ENCODE measurements around the gene DDX18.

Gene DDX18

DNA sequence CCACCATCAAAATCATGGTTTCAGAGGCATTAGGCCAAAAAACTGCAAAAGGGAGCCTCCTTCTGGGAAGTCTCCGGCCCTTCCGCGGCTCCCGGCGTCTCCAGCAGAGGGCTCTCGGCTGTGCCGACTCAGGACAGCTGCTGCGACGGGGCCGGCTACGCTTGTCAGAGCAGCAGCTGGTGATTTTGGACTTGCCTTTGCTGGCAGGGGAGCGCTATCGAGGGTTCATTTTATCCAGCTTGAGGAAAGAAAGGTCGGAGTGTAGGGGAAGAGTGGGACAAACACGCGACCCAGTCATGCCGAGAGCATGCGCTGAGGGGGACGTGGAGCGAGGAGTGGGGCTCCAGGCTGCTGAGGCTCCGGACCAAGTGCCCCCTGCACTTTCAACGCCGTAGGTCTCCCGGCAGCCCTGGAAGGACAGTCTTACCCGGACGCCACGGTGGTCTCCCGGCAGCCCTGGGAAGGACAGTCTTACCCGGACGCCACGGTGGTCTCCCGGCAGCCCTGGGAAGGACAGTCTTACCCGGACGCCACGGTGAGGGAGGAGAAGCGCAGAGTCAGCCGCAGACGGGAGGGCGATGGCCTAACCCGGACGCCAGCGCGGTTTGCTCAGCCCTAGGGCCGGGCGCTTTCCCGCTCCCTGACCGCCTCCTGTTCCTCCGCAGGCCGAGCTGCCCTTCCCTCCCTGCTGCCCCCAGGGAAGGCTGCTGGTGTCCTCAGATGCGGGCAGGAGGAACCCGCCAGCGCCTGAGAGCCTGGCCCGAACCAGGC, 21.7 kb downstream of the DDX18 start:
- peak; percentile 68 for DNase-seq

DNA sequence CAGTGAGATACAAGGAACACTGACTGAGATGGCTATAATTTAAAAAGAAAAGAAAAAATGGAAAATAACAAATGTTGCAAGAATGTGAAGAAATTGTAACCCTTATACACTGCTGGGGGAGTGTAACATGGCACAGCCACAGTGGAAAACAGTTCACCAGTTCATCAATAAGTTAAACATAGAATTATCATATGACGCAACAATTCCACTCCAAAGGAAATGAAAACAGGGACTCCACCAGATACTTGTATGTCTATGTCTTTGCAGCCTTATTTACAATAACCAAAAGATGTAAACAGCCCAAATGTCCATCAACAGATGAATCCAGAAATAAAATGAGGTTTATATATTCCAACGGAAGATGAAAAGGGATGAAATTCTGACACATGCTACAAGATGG, 30.8 kb downstream of the DDX18 start:
- no peak for DNase-seq

DNA sequence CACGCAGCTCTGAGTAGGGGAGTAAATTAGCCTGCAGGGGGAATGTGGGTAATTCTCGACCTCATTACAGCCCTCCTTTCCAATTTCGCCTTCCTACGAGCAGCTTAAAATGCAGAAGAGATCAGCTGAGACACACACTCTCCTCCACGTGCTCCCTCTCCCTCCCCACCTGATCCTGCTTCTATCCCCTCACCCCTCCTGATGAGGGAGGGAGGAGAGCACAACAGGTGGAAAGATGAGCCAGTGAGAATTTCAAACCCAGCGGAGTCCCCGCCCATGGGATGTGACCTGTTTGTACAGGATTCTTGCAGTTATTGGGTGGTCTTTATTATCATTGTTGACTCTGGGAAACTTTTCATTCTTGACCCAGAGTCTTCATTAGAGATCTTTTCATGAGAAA, 35.5 kb downstream of the DDX18 start:
- no peak for DNase-seq

DNA sequence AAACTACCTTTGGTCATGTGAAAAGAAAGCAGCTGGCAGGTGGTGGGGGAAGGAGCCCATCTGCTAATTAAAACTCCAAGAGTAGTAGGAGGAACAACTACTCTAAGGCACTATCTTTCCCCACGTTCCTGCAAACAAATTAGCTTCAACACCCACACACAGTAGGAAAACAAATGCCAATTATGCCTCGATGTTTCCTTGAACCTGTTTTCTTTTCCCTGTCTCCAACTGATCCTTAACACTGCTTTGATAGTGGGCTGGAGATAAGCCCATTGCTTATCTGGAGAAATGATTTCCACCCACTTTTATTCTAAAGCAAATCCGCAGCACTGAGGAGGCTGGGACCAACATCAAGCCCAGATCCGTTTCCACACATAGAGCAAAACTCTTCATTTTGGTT, 36.0 kb downstream of the DDX18 start:
- DNase-seq: no peak

DNA sequence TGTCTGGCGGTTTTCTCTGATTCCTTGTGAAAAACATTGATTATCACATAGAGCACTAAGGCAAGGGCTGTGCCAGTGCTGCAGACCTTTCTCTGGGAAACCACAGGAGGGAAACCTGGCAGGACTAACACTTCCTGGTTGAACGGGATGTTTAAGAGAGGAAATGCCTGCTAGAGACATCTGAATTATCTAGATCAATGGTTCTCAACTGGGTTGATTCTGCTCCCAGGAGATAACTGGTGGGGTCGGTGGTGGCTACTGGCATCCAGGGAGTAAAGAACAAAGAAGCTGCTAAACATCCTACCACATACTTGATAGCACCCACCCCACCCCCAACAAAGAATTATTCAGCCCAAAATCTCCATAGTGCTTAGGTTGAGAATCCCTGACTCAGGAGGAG, 37.5 kb downstream of the DDX18 start:
- DNase-seq: no peak

DNA sequence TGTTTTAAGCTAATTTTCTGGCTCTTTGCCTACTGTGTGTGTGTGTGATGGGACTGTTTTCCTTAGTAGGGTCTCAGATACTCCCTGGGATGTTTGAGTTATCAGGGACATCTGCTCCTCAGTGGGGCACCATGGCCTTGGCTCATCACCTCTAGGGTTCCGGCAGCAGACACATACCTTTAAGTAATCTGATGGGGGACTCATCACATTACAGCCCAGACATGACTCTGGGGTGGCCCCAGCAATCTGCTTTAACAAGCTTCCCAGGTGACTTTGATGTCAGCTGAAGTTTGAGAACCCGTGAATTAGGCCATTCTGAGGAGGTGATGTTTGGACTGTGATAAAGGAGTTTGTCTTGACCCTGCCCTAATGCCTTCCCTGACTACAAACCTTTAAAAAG, 38.8 kb downstream of the DDX18 start:
- DNase-seq: no peak

DNA sequence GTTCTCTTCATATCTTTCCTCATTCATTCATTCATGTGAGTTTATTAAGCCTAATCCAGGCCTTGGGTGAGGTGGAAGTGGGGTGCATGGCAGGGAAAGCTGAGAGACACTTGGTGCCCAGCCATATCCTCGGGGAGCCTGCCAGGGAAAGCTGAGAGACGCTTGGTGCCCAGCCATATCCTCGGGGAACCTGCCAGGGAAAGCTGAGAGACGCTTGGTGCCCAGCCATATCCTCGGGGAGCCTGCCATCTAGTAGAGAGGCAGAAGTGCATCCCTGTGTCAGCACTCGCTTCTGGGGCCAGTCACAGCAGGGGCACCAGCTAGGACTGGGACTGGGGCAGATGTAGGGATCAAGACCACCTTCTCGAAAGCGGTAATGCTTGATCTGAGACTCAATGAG, 39.4 kb downstream of the DDX18 start:
- no peak for DNase-seq

DNA sequence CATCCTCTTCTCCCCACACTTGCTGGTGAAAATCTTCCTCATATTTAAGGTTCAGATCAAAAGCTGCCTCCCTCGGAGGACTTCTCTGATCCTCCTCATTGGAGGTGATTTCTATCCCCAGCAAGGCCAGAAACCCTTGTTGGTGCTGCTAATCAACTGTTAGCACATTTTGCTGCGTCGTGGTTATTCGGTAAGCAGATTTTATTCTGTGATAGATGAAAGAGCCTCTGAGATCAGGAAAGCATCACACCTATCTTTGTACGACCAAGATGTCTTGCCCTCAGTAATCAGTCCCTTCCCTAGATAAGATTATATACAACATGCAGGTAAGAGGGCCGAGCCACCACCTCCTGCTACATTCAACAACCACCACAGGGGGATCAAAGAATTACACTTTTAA, 40.1 kb downstream of the DDX18 start:
- DNase-seq: no peak

DNA sequence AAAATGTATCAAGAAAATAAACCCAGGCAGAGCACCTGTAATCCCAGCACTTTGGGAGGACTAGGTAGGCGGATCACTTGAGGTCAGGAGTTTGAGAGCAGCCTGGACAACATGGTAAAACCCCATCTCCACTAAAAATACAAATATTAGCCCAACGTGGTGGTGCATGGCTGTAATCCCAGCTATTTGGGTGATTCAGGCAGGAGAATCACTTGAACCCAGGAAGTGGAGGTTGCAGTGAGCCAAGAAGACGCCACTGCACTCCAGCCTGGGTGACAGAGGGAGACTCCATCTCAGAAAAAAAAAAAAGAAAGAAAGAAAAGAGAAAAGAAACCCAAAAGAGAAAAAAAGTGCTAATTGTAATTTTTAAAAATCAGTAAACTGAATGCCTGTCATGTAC, 41.4 kb downstream of the DDX18 start:
- no peak for DNase-seq

DNA sequence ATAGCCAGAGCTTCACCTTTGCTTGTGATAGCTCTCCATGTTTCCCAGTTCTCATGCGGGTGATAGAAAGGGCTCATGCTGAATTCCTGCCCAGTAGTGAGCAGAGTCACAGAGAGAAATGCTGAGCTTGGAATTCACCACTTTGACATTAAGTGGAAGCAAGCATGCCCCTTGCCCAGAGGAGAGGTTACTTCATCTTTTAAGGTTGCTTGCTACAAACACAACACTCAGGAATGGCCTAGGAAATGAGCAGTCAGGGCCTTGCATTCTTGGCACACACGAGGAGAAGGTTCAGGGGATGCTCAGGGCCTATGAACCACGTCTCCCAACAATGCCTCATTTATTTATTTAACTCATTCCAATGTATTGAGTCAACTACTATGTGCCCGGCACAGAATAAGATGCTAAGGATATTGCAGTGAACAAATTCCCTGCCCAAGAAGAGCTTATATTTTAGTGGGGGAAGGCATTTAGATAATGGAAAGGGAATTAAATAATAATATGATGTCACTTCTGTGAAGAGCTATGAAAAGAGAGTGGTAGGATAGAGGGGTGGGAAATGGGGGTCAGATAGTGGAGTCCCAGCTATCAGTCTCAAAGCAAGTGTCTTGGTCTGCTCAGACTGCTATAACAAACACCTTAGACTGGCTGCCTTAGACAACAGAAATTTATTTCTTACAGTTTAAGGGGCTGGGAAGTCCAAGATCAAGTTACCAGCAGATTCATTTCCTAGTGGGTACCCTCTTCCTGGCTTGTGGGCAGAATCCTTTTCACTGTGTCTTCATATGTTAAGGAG, 42.1 kb downstream of the DDX18 start:
- DNase-seq: no peak

DNA sequence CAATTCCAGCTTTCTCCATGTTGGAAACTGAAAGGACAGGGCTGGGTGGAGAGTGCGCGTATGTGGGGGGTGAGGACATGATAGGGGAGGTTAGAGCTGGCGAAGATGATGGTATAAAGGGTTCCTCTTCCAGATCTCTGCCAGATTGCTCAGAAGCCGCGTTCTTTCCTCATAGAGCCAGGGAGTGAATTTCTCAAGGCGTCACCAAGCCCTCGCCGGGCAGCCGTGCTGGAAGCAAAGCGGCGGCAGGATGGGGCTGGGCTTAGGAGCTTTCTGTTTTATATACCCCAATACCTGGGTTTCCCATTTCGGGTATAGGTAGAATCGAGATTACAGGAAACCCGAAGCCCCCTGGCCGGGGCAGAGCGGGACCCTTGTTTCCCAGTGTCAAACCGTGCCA, 43.8 kb downstream of the DDX18 start:
- no peak for DNase-seq

DNA sequence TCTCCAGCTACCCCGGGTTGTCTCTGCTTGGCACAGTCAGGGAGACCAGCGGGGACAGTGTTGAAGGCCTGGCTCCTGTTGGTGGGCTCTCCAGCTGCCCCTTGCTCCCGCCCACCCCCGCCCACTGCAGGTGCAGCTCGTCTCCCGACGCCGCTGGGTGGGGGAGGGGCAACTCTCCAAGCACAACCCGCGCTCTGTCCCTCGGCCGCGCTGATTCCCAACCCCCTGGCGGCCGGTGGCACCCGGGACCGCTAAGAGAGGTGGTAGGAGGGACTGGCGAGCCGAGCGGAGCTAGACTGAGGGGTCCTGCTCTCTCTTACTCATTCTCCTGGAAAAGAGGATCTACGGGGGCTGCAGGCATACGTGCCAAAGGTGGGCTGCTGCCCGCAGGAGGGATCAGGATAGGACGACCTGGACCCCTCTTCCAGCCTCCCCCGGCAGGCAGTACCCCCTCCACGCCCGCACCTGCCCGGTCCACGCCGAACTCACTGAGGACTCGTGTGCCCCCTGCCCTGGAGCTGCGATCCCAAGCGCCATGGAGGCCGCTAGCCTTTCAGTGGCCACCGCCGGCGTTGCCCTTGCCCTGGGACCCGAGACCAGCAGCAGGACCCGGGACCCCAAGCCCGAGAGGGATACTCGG, 44.5 kb downstream of the DDX18 start:
- DNase-seq: no peak

DNA sequence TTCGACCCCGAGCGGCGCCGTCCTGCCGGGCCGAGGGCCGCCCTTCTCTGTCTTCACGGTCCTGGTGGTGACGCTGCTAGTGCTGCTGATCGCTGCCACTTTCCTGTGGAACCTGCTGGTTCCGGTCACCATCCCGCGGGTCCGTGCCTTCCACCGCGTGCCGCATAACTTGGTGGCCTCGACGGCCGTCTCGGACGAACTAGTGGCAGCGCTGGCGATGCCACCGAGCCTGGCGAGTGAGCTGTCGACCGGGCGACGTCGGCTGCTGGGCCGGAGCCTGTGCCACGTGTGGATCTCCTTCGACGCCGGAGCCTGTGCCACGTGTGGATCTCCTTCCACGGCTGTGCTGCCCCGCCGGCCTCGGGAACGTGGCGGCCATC, 45.0 kb downstream of the DDX18 start:
- no peak for DNase-seq

DNA sequence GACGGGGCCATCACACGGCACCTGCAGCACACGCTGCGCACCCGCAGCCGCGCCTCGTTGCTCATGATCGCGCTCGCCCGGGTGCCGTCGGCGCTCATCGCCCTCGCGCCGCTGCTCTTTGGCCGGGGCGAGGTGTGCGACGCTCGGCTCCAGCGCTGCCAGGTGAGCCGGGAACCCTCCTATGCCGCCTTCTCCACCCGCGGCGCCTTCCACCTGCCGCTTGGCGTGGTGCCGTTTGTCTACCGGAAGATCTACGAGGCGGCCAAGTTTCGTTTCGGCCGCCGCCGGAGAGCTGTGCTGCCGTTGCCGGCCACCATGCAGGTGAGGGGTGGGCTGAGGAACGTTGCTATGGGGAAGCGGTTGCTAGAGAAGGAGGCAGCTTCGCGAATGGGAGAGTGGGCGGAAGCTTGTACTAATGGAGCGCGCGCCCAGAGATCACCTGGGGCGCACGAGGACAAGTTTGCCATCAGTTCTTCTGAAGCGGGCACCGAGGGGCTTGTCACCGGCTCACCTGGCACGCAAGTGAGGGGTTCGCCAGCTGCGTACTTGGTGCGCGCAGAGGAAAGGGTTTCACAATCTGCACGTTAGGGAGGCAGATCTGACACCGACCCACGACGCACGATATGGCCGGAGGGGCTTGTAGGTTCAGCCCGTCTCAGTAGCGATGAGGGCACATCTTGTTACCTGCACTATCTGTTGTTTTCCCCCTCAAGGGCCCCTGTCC, 45.6 kb downstream of the DDX18 start:
- DNase-seq: no peak

DNA sequence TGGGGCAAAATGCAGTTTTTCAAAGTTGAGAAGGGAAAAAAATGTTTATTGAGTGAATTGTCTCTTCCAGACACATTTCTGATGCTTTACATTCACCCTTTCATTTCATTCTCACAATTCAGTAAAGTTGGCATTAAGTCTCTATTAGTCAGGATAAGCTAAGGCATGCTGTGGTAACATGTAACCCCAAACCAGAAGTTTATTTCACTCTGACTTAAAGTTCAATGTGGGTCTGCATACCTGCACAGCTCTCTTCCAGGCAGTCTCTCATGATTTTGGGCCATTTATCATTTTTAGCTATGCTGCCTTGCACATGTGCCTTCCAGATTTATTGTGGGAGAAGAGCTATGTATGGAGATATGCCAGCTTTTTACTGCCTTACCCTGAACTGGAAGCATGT, 48.0 kb downstream of the DDX18 start:
- DNase-seq: no peak

DNA sequence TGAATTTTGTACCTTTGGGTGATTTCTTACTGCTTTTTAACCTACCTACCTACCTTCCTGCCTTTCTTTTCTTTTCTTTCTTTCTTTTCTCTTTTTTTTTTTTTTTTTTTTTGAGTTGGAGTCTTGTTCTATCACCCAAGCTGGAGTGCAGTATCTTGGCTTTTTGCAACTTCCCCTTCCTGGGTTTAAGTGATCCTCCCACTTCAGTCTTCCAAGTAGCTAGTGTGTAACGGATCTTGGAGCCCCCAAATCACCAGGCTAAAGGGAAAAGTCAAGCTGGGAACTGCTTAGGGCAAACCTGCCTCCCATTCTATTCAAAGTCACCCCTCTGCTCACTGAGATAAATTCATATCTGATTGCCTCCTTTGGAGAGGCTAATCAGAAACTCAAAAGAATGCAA, 61.3 kb downstream of the DDX18 start:
- DNase-seq: no peak

DNA sequence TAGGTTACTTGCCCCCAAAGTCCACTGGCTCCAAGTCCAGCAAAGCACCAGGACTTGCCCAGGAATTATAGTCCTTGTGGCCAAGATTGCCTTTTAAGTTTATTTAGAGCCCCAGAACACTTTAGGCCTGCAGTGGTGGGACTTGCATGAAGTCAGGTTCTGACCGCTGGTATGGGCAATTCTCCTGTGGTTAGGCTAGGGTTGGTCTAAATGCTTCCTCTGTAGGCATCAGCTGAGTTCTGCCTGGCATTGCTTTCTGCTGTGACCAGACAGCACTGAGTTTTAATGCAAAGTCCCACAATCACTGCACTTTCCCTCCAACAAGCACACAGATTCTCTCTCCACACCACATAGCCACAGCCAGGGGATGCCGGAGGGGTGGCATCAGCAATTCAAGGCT, 64.5 kb downstream of the DDX18 start:
- DNase-seq: no peak
